Breast epithelium (tissue), 3 donors: ENCODE data around the gene PALLD.

Source experiments
- POLR2A ChIP-seq: fragments of 450-650 bp; IDR thresholded peaks from one replicate; pipeline ENCODE4 v1.6.1; 2016; ENCODE audit warnings: antibody characterized with exemption, mild to moderate bottlenecking, moderate library complexity
- POLR2AphosphoS5 ChIP-seq, 3 donors: sonication (generic); formaldehyde crosslinking; IDR thresholded peaks; one replicate each; pipeline ENCODE4 v1.6.1; 2017; ENCODE audit warnings: antibody characterized with exemption in 3 of 3
- TF ChIP-seq, protein P1 (sequence below), 3 donors: fragments of 450-650 bp; IDR thresholded peaks; one replicate each; pipeline ENCODE4 v1.5.1; 2016 to 2017; ENCODE audit warnings: antibody characterized with exemption in 3 of 3, mild to moderate bottlenecking in 3 of 3, moderate library complexity in 3 of 3

- TF ChIP-seq, protein P1, sequence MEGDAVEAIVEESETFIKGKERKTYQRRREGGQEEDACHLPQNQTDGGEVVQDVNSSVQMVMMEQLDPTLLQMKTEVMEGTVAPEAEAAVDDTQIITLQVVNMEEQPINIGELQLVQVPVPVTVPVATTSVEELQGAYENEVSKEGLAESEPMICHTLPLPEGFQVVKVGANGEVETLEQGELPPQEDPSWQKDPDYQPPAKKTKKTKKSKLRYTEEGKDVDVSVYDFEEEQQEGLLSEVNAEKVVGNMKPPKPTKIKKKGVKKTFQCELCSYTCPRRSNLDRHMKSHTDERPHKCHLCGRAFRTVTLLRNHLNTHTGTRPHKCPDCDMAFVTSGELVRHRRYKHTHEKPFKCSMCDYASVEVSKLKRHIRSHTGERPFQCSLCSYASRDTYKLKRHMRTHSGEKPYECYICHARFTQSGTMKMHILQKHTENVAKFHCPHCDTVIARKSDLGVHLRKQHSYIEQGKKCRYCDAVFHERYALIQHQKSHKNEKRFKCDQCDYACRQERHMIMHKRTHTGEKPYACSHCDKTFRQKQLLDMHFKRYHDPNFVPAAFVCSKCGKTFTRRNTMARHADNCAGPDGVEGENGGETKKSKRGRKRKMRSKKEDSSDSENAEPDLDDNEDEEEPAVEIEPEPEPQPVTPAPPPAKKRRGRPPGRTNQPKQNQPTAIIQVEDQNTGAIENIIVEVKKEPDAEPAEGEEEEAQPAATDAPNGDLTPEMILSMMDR (IDR thresholded peaks at IDR 0.05), result no peak
- TF ChIP-seq POLR2AphosphoS5 (IDR thresholded peaks at IDR 0.05), result no peak
- no peak for TF ChIP-seq POLR2A
These were observed 136.2 kb downstream of the PALLD start for GRCh38 chr4:168633064-168633463.
